H1 (cell line): ENCODE data around the gene ANKDD1A. TPM values are rescaled to one million over a fixed set of nuclear protein-coding genes. Genes with fewer than 3 reads are reported as not detected.

ENCODE experiments used
- BACH1 ChIP-seq: IDR thresholded peaks from 2 replicates; pipeline ENCODE4 v1.6.1; 2012; ENCODE audit warnings: low read length, improper control_type of control experiment
- CHD7 ChIP-seq: fragments of 300-600 bp; sonication (generic); IDR thresholded peaks from 2 replicates; pipeline ENCODE4 v1.7.1; 2012; ENCODE audit warnings: low read length, moderate library complexity, mild to moderate bottlenecking, inconsistent platforms; ENCODE audit not compliant: insufficient replicate concordance
- GABPA ChIP-seq: IDR thresholded peaks from 2 replicates; pipeline ENCODE4 v1.6.1; 2011; ENCODE audit warnings: mild to moderate bottlenecking, low read length, moderate library complexity, borderline replicate concordance; ENCODE audit not compliant: insufficient read depth
- KDM4A ChIP-seq: IDR thresholded peaks from one replicate; pipeline ENCODE4 v1.7.1; 2012; ENCODE audit warnings: low read depth, mild to moderate bottlenecking, moderate library complexity, low read length, inconsistent platforms; ENCODE audit not compliant: severe bottlenecking
- POLR2A ChIP-seq, 2 experiments: IDR thresholded peaks; 1 replicate in 1 of 2; 2 replicates in 1 of 2; pipeline ENCODE4 v1.6.1; 2011; ENCODE audit warnings: low read depth in 2 of 2, low read length in 2 of 2, mild to moderate bottlenecking in 2 of 2; ENCODE audit errors: control extremely low read depth in 1 of 2
- SAP30 ChIP-seq: fragments of 300-600 bp; sonication (generic); IDR thresholded peaks from 2 replicates; pipeline ENCODE4 v1.7.1; 2012; ENCODE audit warnings: low read length, moderate library complexity, mild to moderate bottlenecking, inconsistent platforms; ENCODE audit not compliant: insufficient read depth, insufficient replicate concordance
- SP2 ChIP-seq: IDR thresholded peaks from 2 replicates; pipeline ENCODE4 v1.6.1; 2012; ENCODE audit warnings: mild to moderate bottlenecking, low read length, inconsistent platforms
- SUZ12 ChIP-seq: fragments of 200-600 bp; sonication (generic); IDR thresholded peaks from 2 replicates; pipeline ENCODE4 v1.6.1; 2012; ENCODE audit warnings: mild to moderate bottlenecking, inconsistent platforms, low read length, moderate library complexity, mixed read lengths
- TAF7 ChIP-seq: optimal IDR thresholded peaks from 2 replicates; pipeline ENCODE3; 2011; ENCODE audit warnings: low read depth, mild to moderate bottlenecking, inconsistent platforms, low read length, moderate library complexity, borderline replicate concordance
- TBP ChIP-seq: IDR thresholded peaks from 2 replicates; pipeline ENCODE4 v1.6.1; 2011; ENCODE audit warnings: low read depth, low read length, improper control_type of control experiment
- polyA plus RNA-seq, 7 experiments: library from polyadenylated mRNA; depleted of rRNA in 3 of 7; stranded (reverse) in 5 of 7; unstranded in 2 of 7; fragments of >200 nt in 5 of 7; fragments of 200-250 nt in 2 of 7; gene quantifications; 1 replicate in 5 of 7; 2 replicates in 1 of 7; 4 replicates in 1 of 7; pipeline versions ENCODE4 v1.2.1 to v1.2.3, GENCODE V29; 2011 to 2013; ENCODE audit warnings: missing spikeins in 2 of 7, mixed read lengths in 2 of 7
- total RNA-seq: library from RNA; stranded (reverse); fragmentation: NEBNext Ultra II Directional; extraction: Animal tissue kit (Norgen Biotek cat#: 25700); gene quantifications from 2 replicates; pipeline ENCODE4 v1.2.1, GENCODE V29; 2021

ANKDD1A gene
- total and polyA plus RNA-seq, 2 of the 8 experiments (the other 6 are each of a cell fraction or from before 2014, with no cell fraction given) = 4.1 to 5.0 TPM

- peak; percentile 29; the same call in 1 of the 2 replicates for TF ChIP-seq GABPA
- no peak for TF ChIP-seq TAF7
- TF ChIP-seq SP2 = peak; percentile 77
- TF ChIP-seq BACH1 = no peak; the same call in 1 of the 2 replicates
- no peak for TF ChIP-seq TBP
- no peak for TF ChIP-seq SAP30
- no peak for TF ChIP-seq KDM4A
- TF ChIP-seq SUZ12 = no peak
- TF ChIP-seq CHD7 = no peak
- no peak for TF ChIP-seq POLR2A (IDR thresholded peaks at IDR 0.05; ENCODE audit: control extremely low read depth in 1 of 2, low read depth in 2 of 2, low read length in 2 of 2)
Observed at GRCh38 chr15:64893481-64894394, 18.0 kb upstream of the ANKDD1A start (continued).
